ENCODE data around the gene CFAP91. TPM values are rescaled to one million over a fixed set of nuclear protein-coding genes. Genes with fewer than 3 reads are reported as not detected.
"Not testable (repeated sequence)": the region's sequence is repeated elsewhere in the genome, so short reads cannot be mapped to it uniquely, and the experiment has no call there.

The CFAP91 gene
- total RNA-seq, 1 donor from 2014 or later = 0.34 TPM

- DNase-seq = not testable (repeated sequence)
Measured at GRCh38 chr3:119678209-119678608, 24.6 kb upstream of the CFAP91 start.

- DNase-seq = no peak
Measured at GRCh38 chr3:119679874-119680273, 22.9 kb upstream of the CFAP91 start.

- peak; percentile 73 for DNase-seq
Measured at GRCh38 chr3:119681279-119681678, 21.5 kb upstream of the CFAP91 start.

GRCh38 chr3:119683421-119683820 is 19.4 kb upstream of the CFAP91 start:
- DNase-seq = no peak

GRCh38 chr3:119690043-119690656 is 12.7 kb upstream of the CFAP91 start:
- DNase-seq = peak; percentile 54

DNA sequence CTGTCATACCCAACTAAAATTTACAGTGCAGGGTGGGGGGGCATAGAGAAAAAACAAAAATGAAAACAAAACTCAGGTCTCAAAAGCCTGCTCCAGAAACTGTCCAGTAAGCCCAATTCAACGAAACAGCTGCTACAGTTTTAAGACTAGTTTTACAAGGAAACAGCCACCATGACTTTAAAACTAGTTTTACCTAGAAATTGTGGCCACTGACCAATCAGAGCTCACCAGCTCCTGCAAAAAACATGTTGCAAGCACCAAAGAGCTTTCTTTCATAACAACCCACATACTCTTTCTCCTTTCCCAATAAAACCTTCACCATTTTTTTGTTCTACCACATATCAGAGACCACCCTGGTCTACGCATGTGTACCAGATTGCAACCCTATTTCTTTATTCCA is 7.3 kb upstream of the CFAP91 start:
- no peak for DNase-seq

- no peak for DNase-seq
Measured at GRCh38 chr3:119697394-119697793, 5.4 kb upstream of the CFAP91 start.

DNA sequence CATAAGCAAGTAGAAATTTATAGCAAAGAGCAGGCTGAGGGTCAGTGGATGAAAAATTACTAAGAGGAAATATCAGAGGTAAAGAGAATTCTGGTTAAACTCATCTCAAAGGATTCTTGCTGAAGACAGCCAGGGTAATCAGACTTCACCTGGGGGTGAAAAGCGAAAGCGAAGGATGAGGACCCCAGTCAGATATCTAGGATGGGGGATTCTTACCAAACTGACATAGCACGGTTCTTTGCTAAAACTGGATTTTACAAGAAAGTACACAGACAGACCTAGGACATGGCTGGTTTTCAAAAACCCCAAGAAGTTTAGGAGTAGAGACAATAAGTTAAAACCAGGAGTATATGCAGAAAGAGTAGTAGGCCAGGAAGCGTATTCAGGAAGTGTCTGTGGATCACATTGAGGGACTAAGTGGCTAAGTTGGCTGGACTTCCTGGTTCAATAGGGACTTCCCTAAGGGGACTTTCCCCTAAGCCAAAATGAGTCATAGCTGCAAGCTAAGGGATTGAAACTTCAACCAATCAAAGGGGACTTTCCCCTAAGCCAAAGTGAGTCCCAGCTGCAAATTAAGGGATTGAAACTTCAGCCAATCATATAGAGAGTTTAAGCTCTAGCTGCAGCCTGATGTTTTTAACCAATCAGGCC is 2.4 kb upstream of the CFAP91 start:
- DNase-seq = peak; percentile 67

- DNase-seq = no peak
Measured at GRCh38 chr3:119700920-119701734, 1.7 kb upstream of the CFAP91 start.

DNA sequence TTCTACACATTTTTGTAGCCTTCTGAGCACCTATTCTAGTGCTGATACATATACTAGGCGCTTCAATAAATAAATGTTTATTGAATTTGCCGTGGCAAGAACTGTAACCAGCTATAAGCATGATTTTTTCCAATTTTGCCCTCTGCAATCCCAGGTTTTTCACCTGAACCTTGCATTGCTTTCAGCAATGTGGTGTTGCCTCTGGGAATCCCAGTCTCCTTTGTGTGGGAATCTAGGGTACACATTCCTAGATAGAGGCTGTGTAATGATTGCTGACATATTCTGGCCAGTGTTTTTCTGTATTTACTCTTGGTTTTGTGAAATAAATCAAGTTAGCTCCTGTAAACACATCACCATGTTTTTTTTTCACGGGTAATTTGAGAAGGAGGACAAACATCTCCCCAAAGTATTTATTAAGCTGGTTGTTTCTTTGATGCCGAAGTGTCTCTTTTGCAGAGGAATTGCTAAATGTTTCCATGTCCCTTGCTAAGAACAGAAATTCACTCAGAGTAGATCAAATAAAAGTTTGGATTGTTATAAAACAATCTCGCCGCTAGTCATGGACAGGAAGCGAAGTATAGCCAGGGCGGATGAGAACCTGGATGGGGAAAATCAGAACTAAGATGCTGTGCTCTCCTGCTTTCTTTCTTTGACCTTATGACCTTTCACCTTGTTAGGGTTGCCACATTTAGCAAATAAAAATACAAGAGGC is 1.2 kb downstream of the CFAP91 start:
- no peak for DNase-seq

DNA sequence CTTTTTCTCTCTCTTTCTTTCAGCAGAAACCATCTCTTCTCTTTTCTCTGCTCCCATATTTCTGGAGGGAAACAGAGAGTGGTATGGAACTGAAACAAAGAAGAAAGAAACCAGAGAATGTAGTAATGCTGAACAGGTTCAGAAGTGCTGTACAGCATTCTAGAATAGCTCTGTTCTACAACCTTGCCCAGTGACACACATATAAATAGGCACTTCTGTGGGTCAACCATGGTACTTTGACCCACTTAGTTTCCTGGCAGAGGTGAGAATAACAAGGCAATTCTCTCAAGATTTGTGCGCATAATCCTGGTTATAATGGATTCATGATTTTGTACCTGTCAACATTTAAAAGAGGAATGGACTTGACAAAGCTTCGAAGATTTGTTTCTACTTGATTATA is 12.3 kb downstream of the CFAP91 start:
- no peak for DNase-seq

- no peak for DNase-seq
Measured at GRCh38 chr3:119716998-119717397, 14.2 kb downstream of the CFAP91 start.

GRCh38 chr3:119717520-119717919 is 14.7 kb downstream of the CFAP91 start:
- no peak for DNase-seq

DNA sequence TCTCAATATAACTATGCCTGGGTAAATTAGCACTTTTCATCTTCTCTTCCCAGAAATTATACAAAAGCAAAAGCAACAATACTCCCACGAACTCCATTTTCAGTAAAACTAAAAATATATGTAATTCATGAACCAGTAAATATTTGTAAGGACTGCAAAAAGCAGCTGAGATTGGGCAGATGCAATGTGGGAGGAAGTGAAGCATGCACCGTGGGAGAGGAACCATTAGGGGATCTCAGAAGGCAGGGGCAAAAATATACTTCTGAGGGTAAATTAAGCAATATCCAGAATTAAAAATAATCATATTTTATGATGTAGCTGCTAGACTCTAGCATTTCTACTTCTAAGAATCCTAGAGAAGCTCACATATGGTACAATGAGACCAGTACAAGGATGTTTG is 20.2 kb downstream of the CFAP91 start:
- no peak for DNase-seq

DNA sequence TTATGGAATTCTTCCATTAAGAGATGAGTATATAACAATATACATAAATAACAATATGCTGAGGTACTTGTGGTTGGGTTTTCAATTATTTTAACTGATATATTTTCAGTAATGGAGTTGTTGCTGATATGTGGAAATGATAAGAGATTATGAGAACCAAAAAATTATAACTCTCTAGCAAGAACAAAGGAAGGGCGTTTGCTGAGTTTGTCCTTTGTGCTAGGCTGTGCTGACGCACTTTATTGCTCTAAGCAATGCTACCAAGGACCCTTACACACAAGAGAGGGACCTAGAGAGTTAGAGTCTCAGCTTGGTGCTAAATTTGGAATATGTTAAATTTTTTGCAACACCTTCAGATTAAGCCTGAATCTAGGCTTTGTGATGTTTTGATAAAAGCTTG is 24.1 kb downstream of the CFAP91 start:
- no peak for DNase-seq

- DNase-seq = no peak
Measured at GRCh38 chr3:119729996-119730395, 27.2 kb downstream of the CFAP91 start.

GRCh38 chr3:119731560-119732343 is 28.9 kb downstream of the CFAP91 start:
- peak; percentile 73 for DNase-seq

GRCh38 chr3:119733812-119734211 is 31.0 kb downstream of the CFAP91 start:
- no peak for DNase-seq

- DNase-seq = no peak
Measured at GRCh38 chr3:119738741-119739140, 35.9 kb downstream of the CFAP91 start.

- no peak for DNase-seq
Measured at GRCh38 chr3:119741657-119742590, 39.1 kb downstream of the CFAP91 start.

- no peak for DNase-seq
Measured at GRCh38 chr3:119743921-119744320, 41.1 kb downstream of the CFAP91 start.

Data from dermis blood vessel endothelial cell (primary cell).